ENCODE results near the gene CACFD1. TPM values are rescaled to one million over a fixed set of nuclear protein-coding genes. Genes with fewer than 3 reads are reported as not detected.

CACFD1 gene
- total RNA-seq, 1 experiment from 2014 or later, result 7.5 TPM

DNA sequence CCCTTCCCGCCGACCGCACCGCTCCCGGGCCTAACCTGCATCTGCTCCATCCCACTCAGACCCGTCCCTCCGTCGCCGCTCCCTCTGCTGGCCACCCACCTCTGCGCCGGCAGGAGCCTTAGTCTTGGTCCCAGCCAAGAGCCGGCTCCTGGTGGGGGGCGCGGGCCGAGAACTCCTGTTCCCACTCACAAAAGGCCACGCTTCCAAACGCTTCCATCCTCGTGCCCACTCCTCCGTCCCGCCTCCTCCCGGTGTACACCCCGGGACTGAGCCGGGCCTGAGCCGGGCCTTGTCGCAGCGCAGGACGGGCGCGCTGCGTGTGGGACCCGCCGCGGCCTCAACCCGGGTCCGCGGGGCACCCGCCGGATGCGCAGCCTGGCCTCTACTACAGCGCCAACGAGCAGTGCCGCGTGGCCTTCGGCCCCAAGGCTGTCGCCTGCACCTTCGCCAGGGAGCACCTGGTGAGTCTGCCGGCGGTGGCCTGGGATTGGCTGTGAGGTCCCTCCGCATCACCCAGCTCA is 30.1 kb upstream of the CACFD1 start:
- intact Hi-C loops (cut with micrococcal nuclease), result no loop called here
- Histone ChIP-seq H3K9me3 (ENCODE audit: low read length) (no peaks in the 10 kb centered on the region), H3K4me2 (ENCODE audit: low read length) (no peak overlapping the region), H3K4me3 (ENCODE audit: low read length) (no peak overlapping the region), H3K27me3 (ENCODE audit: low read length) (no peaks in the 10 kb centered on the region), H4K20me1 (ENCODE audit: low read length) (no peaks in the 10 kb centered on the region), H3K27ac (ENCODE audit: low read length) (no peak overlapping the region), H3F3A (ENCODE audit: low read length, unreplicated experiment) (no peaks in the 10 kb centered on the region), H3K4me1 (ENCODE audit: insufficient read depth, low read length) (no peaks in the 10 kb centered on the region), H3K36me3 (ENCODE audit: low read depth, low read length) (no peaks in the 10 kb centered on the region), H3K9ac (ENCODE audit: low read length) (no peak overlapping the region), H3K9me2 (replicated peaks; ENCODE audit: low read length) (no peaks in the 10 kb centered on the region), H2AFZ (ENCODE audit: low read length) (no peak overlapping the region), H3K79me2 (ENCODE audit: low read length) (no peaks in the 10 kb centered on the region)
- CTCF ChIA-PET, result no interaction called here
- BruUV-seq (replicated peaks), result no TSS peak
- POLR2A ChIA-PET (ENCODE audit: unreplicated experiment), result no interaction called here
- ATAC-seq (no peak), DNase-seq (no peak)
- TF ChIP-seq CTCF (conservative IDR thresholded peaks at IDR 0.05; ENCODE audit: low read depth, low read length), result 0 out of 2 replicates have a peak, but pooled peaks have one; percentile 13
- TF ChIP-seq EZH2 (IDR thresholded peaks at IDR 0.05; ENCODE audit: low read length, unreplicated experiment), result no peak

GRCh38 chr9:133430244-133430643 is 29.5 kb upstream of the CACFD1 start:
- no peaks in the 10 kb centered on the region for H3K4me1 ChIP-seq (ENCODE audit: insufficient read depth, low read length)
- no peaks in the 10 kb centered on the region for H3F3A ChIP-seq (ENCODE audit: low read length, unreplicated experiment)
- no peak overlapping the region for H3K27ac ChIP-seq (ENCODE audit: low read length)
- H3K36me3 ChIP-seq (ENCODE audit: low read depth, low read length), result no peaks in the 10 kb centered on the region
- no peaks in the 10 kb centered on the region for H3K79me2 ChIP-seq (ENCODE audit: low read length)
- BruUV-seq (replicated peaks), result no TSS peak
- H3K9ac ChIP-seq (ENCODE audit: low read length), result no peak overlapping the region
- no peaks in the 10 kb centered on the region for H3K9me2 ChIP-seq (replicated peaks; ENCODE audit: low read length)
- ATAC-seq (no peak), DNase-seq (no peak)
- intact Hi-C loops (cut with micrococcal nuclease), result no loop called here
- H4K20me1 ChIP-seq (ENCODE audit: low read length), result no peaks in the 10 kb centered on the region
- CTCF ChIA-PET, result no interaction called here
- no peak overlapping the region for H2AFZ ChIP-seq (ENCODE audit: low read length)
- H3K4me2 ChIP-seq (ENCODE audit: low read length), result no peak overlapping the region
- no peak overlapping the region for H3K4me3 ChIP-seq (ENCODE audit: low read length)
- H3K27me3 ChIP-seq (ENCODE audit: low read length), result no peaks in the 10 kb centered on the region
- POLR2A ChIA-PET (ENCODE audit: unreplicated experiment), result no interaction called here
- TF ChIP-seq EZH2 (IDR thresholded peaks at IDR 0.05; ENCODE audit: low read length, unreplicated experiment) (no peak), CTCF (conservative IDR thresholded peaks at IDR 0.05; ENCODE audit: low read depth, low read length) (no peak), EZH2phosphoT487 (IDR thresholded peaks at IDR 0.05; ENCODE audit: borderline replicate concordance, low read length) (no peak)
- H3K9me3 ChIP-seq (ENCODE audit: low read length), result no peaks in the 10 kb centered on the region

GRCh38 chr9:133433351-133433843 is 26.4 kb upstream of the CACFD1 start:
- BruUV-seq (replicated peaks), result no TSS peak

More at GRCh38 chr9:133433351-133433843, 26.4 kb upstream of the CACFD1 start:
- ChIA-PET CTCF (no interaction called here), POLR2A (ENCODE audit: unreplicated experiment) (no interaction called here)
- Histone ChIP-seq H3K36me3 (ENCODE audit: low read depth, low read length) (no peaks in the 10 kb centered on the region), H4K20me1 (ENCODE audit: low read length) (no peaks in the 10 kb centered on the region), H3K9me3 (ENCODE audit: low read length) (no peaks in the 10 kb centered on the region), H3K4me2 (ENCODE audit: low read length) (no peak overlapping the region), H3K4me1 (ENCODE audit: insufficient read depth, low read length) (no peaks in the 10 kb centered on the region), H3K9me2 (replicated peaks; ENCODE audit: low read length) (no peaks in the 10 kb centered on the region), H2AFZ (ENCODE audit: low read length) (no peak overlapping the region), H3F3A (ENCODE audit: low read length, unreplicated experiment) (no peaks in the 10 kb centered on the region), H3K9ac (ENCODE audit: low read length) (no peak overlapping the region), H3K27ac (ENCODE audit: low read length) (no peak overlapping the region), H3K79me2 (ENCODE audit: low read length) (no peaks in the 10 kb centered on the region), H3K4me3 (ENCODE audit: low read length) (no peak overlapping the region), H3K27me3 (ENCODE audit: low read length) (no peaks in the 10 kb centered on the region)
- intact Hi-C loops (cut with micrococcal nuclease), result no loop called here
- TF ChIP-seq EZH2phosphoT487 (IDR thresholded peaks at IDR 0.05; ENCODE audit: borderline replicate concordance, low read length) (no peak), EZH2 (IDR thresholded peaks at IDR 0.05; ENCODE audit: low read length, unreplicated experiment) (no peak), CTCF (conservative IDR thresholded peaks at IDR 0.05; ENCODE audit: low read depth, low read length) (no peak)
- ATAC-seq (no peak), DNase-seq (no peak)
